H1 (cell line): ENCODE results near the gene MREG. TPM values are rescaled to one million over a fixed set of nuclear protein-coding genes. Genes with fewer than 3 reads are reported as not detected.

Experiments
- CTCF ChIA-PET: fragments of 300-600 bp; sonication (Branson Sonifier 250); formaldehyde crosslinking; loops from one replicate; lab custom pipeline; 2021; ENCODE audit not compliant: partially characterized antibody; lab: Charles Lee
- POLR2A ChIA-PET: fragments of 300-600 bp; sonication (Branson Sonifier 250); formaldehyde crosslinking; loops from one replicate; lab custom pipeline; 2021; ENCODE audit warnings: inconsistent platforms; ENCODE audit not compliant: partially characterized antibody; lab: Charles Lee
- DNase-seq, 2 experiments: peaks; one replicate each; pipeline versions ENCODE4 v3.0.0 to v3.0.0-alpha.2; 2010 to 2022; ENCODE audit warnings: low spot score in 2 of 2, low read depth in 1 of 2, mixed read lengths in 1 of 2
- FAIRE-seq: peaks from 2 replicates; lab custom pipeline; 2011; peaks lifted over from hg19 to GRCh38; lab: Jason Lieb, UNC
- H2AFZ ChIP-seq: 2 replicates; pipeline ENCODE4 v1.8.1; 2012; ENCODE audit warnings: low read length, inconsistent platforms
- H2AK5ac ChIP-seq: 2 replicates; pipeline ENCODE4 v1.6.1; 2013; ENCODE audit warnings: low read depth, low read length
- H2BK120ac ChIP-seq: replicated peaks from 2 replicates; pipeline ENCODE3; 2013; ENCODE audit warnings: low read depth, low read length, inconsistent platforms
- H2BK12ac ChIP-seq: 2 replicates; pipeline ENCODE4 v1.6.1; 2013; ENCODE audit warnings: low read depth, low read length
- H2BK15ac ChIP-seq: 2 replicates; pipeline ENCODE4 v1.6.1; 2013; ENCODE audit warnings: low read length
- H2BK20ac ChIP-seq: 2 replicates; pipeline ENCODE4 v1.6.1; 2013; ENCODE audit warnings: low read length
- H2BK5ac ChIP-seq: 2 replicates; pipeline ENCODE4 v1.6.1; 2013; ENCODE audit warnings: low read depth, low read length
- H3K14ac ChIP-seq: 2 replicates; pipeline ENCODE4 v1.6.1; 2013; ENCODE audit warnings: inconsistent platforms; ENCODE audit not compliant: insufficient read length
- H3K18ac ChIP-seq: 2 replicates; pipeline ENCODE4 v1.6.1; 2013; ENCODE audit warnings: low read length; ENCODE audit errors: extremely low read depth
- H3K23ac ChIP-seq: 2 replicates; pipeline ENCODE4 v1.6.1; 2013; ENCODE audit warnings: inconsistent platforms; ENCODE audit not compliant: insufficient read length
- H3K23me2 ChIP-seq: 2 replicates; pipeline ENCODE4 v1.6.1; 2013; ENCODE audit warnings: low read depth, low read length
- H3K27ac ChIP-seq: 2 replicates; pipeline ENCODE4 v1.6.1; 2011; ENCODE audit warnings: low read depth, low read length, inconsistent platforms
- H3K27me3 ChIP-seq, 4 experiments: replicated peaks in 1 of 4; 1 replicate in 1 of 4; 2 replicates in 3 of 4; pipeline versions ENCODE4 v1.6.1 to v1.8.1; 2011 to 2013; ENCODE audit warnings: low read length in 3 of 4, mild to moderate bottlenecking in 3 of 4, inconsistent platforms in 2 of 4, mixed read lengths in 2 of 4, moderate library complexity in 1 of 4; ENCODE audit not compliant: control insufficient read depth in 3 of 4, insufficient read depth in 3 of 4; ENCODE audit errors: extremely low read depth in 1 of 4
- H3K36me3 ChIP-seq, 4 experiments: 2 replicates each; pipeline versions ENCODE4 v1.6.1 to v1.8.1; 2011 to 2013; ENCODE audit warnings: mild to moderate bottlenecking in 4 of 4, low read length in 3 of 4, moderate library complexity in 2 of 4, control low read depth in 1 of 4, inconsistent platforms in 1 of 4; ENCODE audit not compliant: insufficient read depth in 4 of 4, control insufficient read depth in 2 of 4
- H3K4ac ChIP-seq: replicated peaks from 2 replicates; pipeline ENCODE3; 2013; ENCODE audit warnings: low read length, low read depth, mixed read lengths, inconsistent platforms; ENCODE audit not compliant: insufficient read length
- H3K4me1 ChIP-seq, 4 experiments: replicated peaks in 1 of 4; 1 replicate in 1 of 4; 2 replicates in 3 of 4; pipeline versions ENCODE4 v1.6.1 to v1.8.1; 2011 to 2013; ENCODE audit warnings: low read length in 3 of 4, inconsistent platforms in 2 of 4, mixed read lengths in 1 of 4; ENCODE audit not compliant: insufficient read depth in 4 of 4, control insufficient read depth in 3 of 4
- H3K4me2 ChIP-seq, 2 experiments: 2 replicates each; pipeline versions ENCODE4 v1.6.1 to v1.8.1; 2011 to 2013; ENCODE audit warnings: low read depth in 2 of 2, low read length in 2 of 2, control low read depth in 1 of 2, inconsistent platforms in 1 of 2, mild to moderate bottlenecking in 1 of 2; ENCODE audit not compliant: insufficient read depth in 1 of 2
- H3K4me3 ChIP-seq, 4 experiments: fragments of 200-600, 300-600 bp in 1 of 4; sonication (generic), shearing (Covaris generic), sonication (Bioruptor Twin) in 1 of 4; 2 replicates each; pipeline versions ENCODE4 v1.5.1 to v1.8.1; 2011 to 2016; ENCODE audit warnings: low read length in 4 of 4, low read depth in 3 of 4, control low read depth in 2 of 4, inconsistent platforms in 2 of 4, mild to moderate bottlenecking in 2 of 4, mixed read lengths in 1 of 4, moderate library complexity in 1 of 4; ENCODE audit not compliant: insufficient read depth in 2 of 4; ENCODE audit errors: extremely low read depth in 1 of 4
- H3K56ac ChIP-seq: replicated peaks from 2 replicates; pipeline ENCODE3; 2013; ENCODE audit warnings: low read depth, mild to moderate bottlenecking, mixed read lengths, low read length, inconsistent platforms; ENCODE audit not compliant: insufficient read length
- H3K79me1 ChIP-seq: 2 replicates; pipeline ENCODE4 v1.6.1; 2013; ENCODE audit warnings: low read depth, low read length, control low read depth
- H3K79me2 ChIP-seq, 2 experiments: 2 replicates each; pipeline versions ENCODE4 v1.6.1 to v1.8.1; 2012 to 2013; ENCODE audit warnings: low read length in 2 of 2, mild to moderate bottlenecking in 2 of 2, inconsistent platforms in 1 of 2; ENCODE audit not compliant: insufficient read depth in 2 of 2, control insufficient read depth in 1 of 2
- H3K9ac ChIP-seq, 4 experiments: replicated peaks in 1 of 4; 1 replicate in 1 of 4; 2 replicates in 3 of 4; pipeline versions ENCODE4 v1.6.1 to v1.8.1; 2011 to 2013; ENCODE audit warnings: low read depth in 3 of 4, low read length in 3 of 4, control low read depth in 2 of 4, mild to moderate bottlenecking in 2 of 4, moderate library complexity in 2 of 4, inconsistent platforms in 1 of 4; ENCODE audit errors: extremely low read depth in 1 of 4
- H3K9me3 ChIP-seq, 2 experiments: 2 replicates each; pipeline versions ENCODE4 v1.6.1 to v1.8.1; 2012 to 2013; ENCODE audit warnings: mild to moderate bottlenecking in 2 of 2, moderate library complexity in 2 of 2, control low read depth in 1 of 2, inconsistent platforms in 1 of 2, low read depth in 1 of 2, low read length in 1 of 2, mixed read lengths in 1 of 2; ENCODE audit not compliant: insufficient read depth in 2 of 2
- H4K20me1 ChIP-seq, 2 experiments: replicated peaks in 1 of 2; 2 replicates each; pipeline versions ENCODE3 to v1.8.1; 2011 to 2013; ENCODE audit warnings: inconsistent platforms in 2 of 2, low read length in 2 of 2, mild to moderate bottlenecking in 1 of 2; ENCODE audit not compliant: insufficient read depth in 2 of 2, control insufficient read depth in 1 of 2
- H4K5ac ChIP-seq: 2 replicates; pipeline ENCODE4 v1.6.1; 2013; ENCODE audit warnings: low read length, low read depth, mixed read lengths, inconsistent platforms; ENCODE audit not compliant: insufficient read length
- H4K8ac ChIP-seq: 2 replicates; pipeline ENCODE4 v1.8.0; 2013; ENCODE audit warnings: mild to moderate bottlenecking, moderate library complexity, low read length, inconsistent platforms; ENCODE audit not compliant: insufficient read depth; ENCODE audit errors: extremely low read depth
- H4K91ac ChIP-seq: replicated peaks from 2 replicates; pipeline ENCODE3; 2013; ENCODE audit warnings: low read length, mixed read lengths, inconsistent platforms; ENCODE audit not compliant: insufficient read length
- CEBPB ChIP-seq: IDR thresholded peaks from 2 replicates; pipeline ENCODE4 v1.6.1; 2012; ENCODE audit warnings: low read depth, low read length
- CHD1 ChIP-seq: IDR thresholded peaks from 2 replicates; pipeline ENCODE4 v1.6.1; 2012; ENCODE audit warnings: low read depth, low read length, improper control_type of control experiment
- EZH2 ChIP-seq: fragments of 200-600 bp; sonication (generic); IDR thresholded peaks from 2 replicates; pipeline ENCODE4 v1.7.1; 2012; ENCODE audit warnings: low read depth, mild to moderate bottlenecking, moderate library complexity, low read length, inconsistent platforms; ENCODE audit not compliant: severe bottlenecking
- HDAC2 ChIP-seq, 2 experiments: fragments of 300-600 bp in 1 of 2; sonication (generic) in 1 of 2; IDR thresholded peaks; 2 replicates each; pipeline ENCODE4 v1.6.1; 2011 to 2012; ENCODE audit warnings: low read depth in 2 of 2, low read length in 2 of 2, mild to moderate bottlenecking in 2 of 2, moderate library complexity in 2 of 2, borderline replicate concordance in 1 of 2, inconsistent platforms in 1 of 2
- KDM5A ChIP-seq: fragments of 200-600 bp; IDR thresholded peaks from 2 replicates; pipeline ENCODE4 v1.7.1; 2012; ENCODE audit warnings: mild to moderate bottlenecking, low read length, inconsistent platforms, mixed read lengths
- NANOG ChIP-seq: IDR thresholded peaks from 2 replicates; pipeline ENCODE4 v1.6.1; 2011; ENCODE audit warnings: low read length, low read depth, mild to moderate bottlenecking, inconsistent platforms; ENCODE audit not compliant: insufficient read depth, poor library complexity, severe bottlenecking
- POLR2AphosphoS5 ChIP-seq: IDR thresholded peaks from 2 replicates; pipeline ENCODE4 v1.6.1; 2011; ENCODE audit warnings: low read depth, low read length
- SUZ12 ChIP-seq: fragments of 200-600 bp; sonication (generic); IDR thresholded peaks from 2 replicates; pipeline ENCODE4 v1.6.1; 2012; ENCODE audit warnings: mild to moderate bottlenecking, inconsistent platforms, low read length, moderate library complexity, mixed read lengths
- USF2 ChIP-seq: IDR thresholded peaks from 2 replicates; pipeline ENCODE4 v1.6.1; 2011; ENCODE audit warnings: low read length, improper control_type of control experiment
- WGBS, 2 experiments: shearing (Covaris generic) in 1 of 2; methylation state at CpG; one replicate each; pipeline versions ENCODE4 v1.1.6 to v1.1.7; 2013 to 2015; ENCODE audit warnings: low lambda C conversion rate in 2 of 2, mixed read lengths in 2 of 2, inconsistent platforms in 1 of 2, low coverage in 1 of 2, missing lambda C conversion rate in 1 of 2; ENCODE audit not compliant: insufficient replicate concordance in 2 of 2, insufficient coverage in 1 of 2, insufficient read length in 1 of 2; ENCODE audit errors: extremely low coverage in 1 of 2, missing lambda C conversion rate in 1 of 2; 5-methylcytosine and 5-hydroxymethylcytosine counted together
- polyA plus RNA-seq, 7 experiments: library from polyadenylated mRNA; depleted of rRNA in 3 of 7; stranded (reverse) in 5 of 7; unstranded in 2 of 7; fragments of >200 nt in 5 of 7; fragments of 200-250 nt in 2 of 7; gene quantifications; 1 replicate in 5 of 7; 2 replicates in 1 of 7; 4 replicates in 1 of 7; pipeline versions ENCODE4 v1.2.1 to v1.2.3, GENCODE V29; 2011 to 2013; ENCODE audit warnings: missing spikeins in 2 of 7, mixed read lengths in 2 of 7
- total RNA-seq: library from RNA; stranded (reverse); fragmentation: NEBNext Ultra II Directional; extraction: Animal tissue kit (Norgen Biotek cat#: 25700); gene quantifications from 2 replicates; pipeline ENCODE4 v1.2.1, GENCODE V29; 2021

MREG gene
- total and polyA plus RNA-seq, 2 of the 8 experiments (the other 6 are each of a cell fraction or from before 2014, with no cell fraction given), result 7.5 to 31.9 TPM

GRCh38 chr2:216033403-216033802 is 20.1 kb upstream of the MREG start:
- FAIRE-seq (no peak), DNase-seq (no peak)
- H2BK5ac ChIP-seq, result no peak overlapping the region
- H3K9me3 ChIP-seq, result no peaks in the 10 kb centered on the region
- no peak overlapping the region for H2AFZ ChIP-seq
- H3K18ac ChIP-seq, result no peak overlapping the region
- no peaks in the 10 kb centered on the region for H3K79me1 ChIP-seq
- no peak overlapping the region for H3K14ac ChIP-seq
- H3K56ac ChIP-seq, result no peak overlapping the region
- H2BK12ac ChIP-seq, result no peak overlapping the region
- H4K5ac ChIP-seq, result no peak overlapping the region
- H3K79me2 ChIP-seq, result no peaks in the 10 kb centered on the region
- H3K4ac ChIP-seq, result no peak overlapping the region
- no peak overlapping the region for H3K27ac ChIP-seq
- H3K27me3 ChIP-seq, result no peaks in the 10 kb centered on the region
- H4K91ac ChIP-seq, result no peak overlapping the region
- H3K4me1 ChIP-seq, result peaks cover 0 to 3% (median 0%) of the 10 kb centered on the region in 4 experiments; a peak in 1 of 7 replicates
- H3K36me3 ChIP-seq, result peaks cover 0 to 5% (median 3%) of the 10 kb centered on the region in 4 experiments; a peak in 3 of 8 replicates
- no peak overlapping the region for H3K4me3 ChIP-seq
- CTCF ChIA-PET, result interaction anchor here (0.6 to 11.7 kb wide), 23 partner anchors 11 to 432 kb away, joined by 3 to 165 read pairs (median 6); no protein-coding TSS in a partner anchor
- no peak overlapping the region for H2BK15ac ChIP-seq
- H4K8ac ChIP-seq, result no peak overlapping the region
- POLR2A ChIA-PET, result interaction anchor here (1.0 kb wide), 1 partner anchor 10 kb away, joined by 6 read pairs; no protein-coding TSS in a partner anchor
- H2BK120ac ChIP-seq, result no peak overlapping the region
- no peak overlapping the region for H3K23ac ChIP-seq
- H2BK20ac ChIP-seq, result no peak overlapping the region
- H3K4me2 ChIP-seq, result no peak overlapping the region
- no peak overlapping the region for H3K9ac ChIP-seq
- WGBS, 2 experiments, result 89% methylated on average over 3 of the region's 3 CpGs; no CpG with 5 or more reads in 1 of the 2 experiments
- H3K23me2 ChIP-seq, result peaks cover 2% of the 10 kb centered on the region; the same call in 1 of the 2 replicates
- H2AK5ac ChIP-seq, result no peak overlapping the region
- H4K20me1 ChIP-seq, result peaks cover 0 to 4% of the 10 kb centered on the region in 2 experiments
- TF ChIP-seq POLR2AphosphoS5, result no peak
- TF ChIP-seq CEBPB, result no peak
- no peak for TF ChIP-seq HDAC2 (IDR thresholded peaks at IDR 0.05; ENCODE audit: borderline replicate concordance in 1 of 2, low read depth in 2 of 2, low read length in 2 of 2)
- TF ChIP-seq CHD1, result no peak
- no peak for TF ChIP-seq NANOG
- TF ChIP-seq SUZ12, result no peak
- no peak for TF ChIP-seq USF2
- TF ChIP-seq EZH2, result no peak
- no peak for TF ChIP-seq KDM5A
